HG02938 (cell line): ENCODE measurements around the gene DHX30.
"Not testable (repeated sequence)": the region's sequence is repeated elsewhere in the genome, so short reads cannot be mapped to it uniquely, and the experiment has no call there.

ENCODE experiments used
- ATAC-seq: cut with Tn5 transposase; IDR thresholded peaks from one replicate; pipeline ENCODE4 v1.9.1; 2021; ENCODE audit warnings: mild to moderate bottlenecking, moderate library complexity; ENCODE audit not compliant: unreplicated experiment

DHX30 gene

DNA sequence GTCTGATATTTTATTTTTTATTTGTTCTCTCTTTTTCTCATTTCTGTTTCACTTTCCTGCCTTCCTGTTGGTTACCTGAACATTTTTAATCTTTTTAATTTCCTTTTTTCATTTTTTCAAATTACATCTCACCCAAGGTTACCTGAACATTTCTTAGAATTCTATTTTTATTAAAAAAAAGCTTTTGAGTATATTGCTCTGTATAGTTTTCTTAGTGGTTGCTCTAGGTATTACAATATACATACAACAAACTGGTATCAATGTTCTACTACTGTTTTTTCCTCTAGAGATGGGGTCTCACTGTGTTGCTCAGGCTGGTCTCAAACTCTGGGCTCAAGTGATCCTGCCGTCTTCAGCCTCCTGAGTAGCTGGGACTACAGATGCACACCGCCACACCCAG lies 79.4 kb downstream of the DHX30 start:
- ATAC-seq: no peak

DNA sequence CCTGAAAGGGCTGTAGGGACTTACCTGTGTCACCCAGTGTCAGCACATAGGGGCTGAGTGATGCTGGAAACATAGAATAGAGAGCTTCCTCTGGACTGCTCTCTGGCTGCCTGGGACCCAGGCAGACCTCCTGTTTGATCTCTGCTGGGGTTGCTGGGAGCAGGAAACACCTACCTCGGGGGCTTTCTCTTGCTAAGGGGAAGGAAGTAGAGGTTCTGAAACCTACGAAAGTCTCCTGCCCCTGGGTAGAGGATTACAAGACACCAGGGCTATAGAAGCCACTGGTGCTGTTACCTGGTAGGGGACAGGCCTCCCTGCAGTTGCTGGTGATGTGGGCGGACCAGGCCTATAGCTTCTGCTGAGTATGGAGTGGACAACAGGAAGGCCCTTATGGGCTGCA lies 81.7 kb downstream of the DHX30 start:
- no peak for ATAC-seq

- ATAC-seq: no peak
Measured at GRCh38 chr3:47885168-47885567, 82.2 kb downstream of the DHX30 start.

GRCh38 chr3:47887991-47888390 lies 85.1 kb downstream of the DHX30 start:
- ATAC-seq: not testable (repeated sequence)

DNA sequence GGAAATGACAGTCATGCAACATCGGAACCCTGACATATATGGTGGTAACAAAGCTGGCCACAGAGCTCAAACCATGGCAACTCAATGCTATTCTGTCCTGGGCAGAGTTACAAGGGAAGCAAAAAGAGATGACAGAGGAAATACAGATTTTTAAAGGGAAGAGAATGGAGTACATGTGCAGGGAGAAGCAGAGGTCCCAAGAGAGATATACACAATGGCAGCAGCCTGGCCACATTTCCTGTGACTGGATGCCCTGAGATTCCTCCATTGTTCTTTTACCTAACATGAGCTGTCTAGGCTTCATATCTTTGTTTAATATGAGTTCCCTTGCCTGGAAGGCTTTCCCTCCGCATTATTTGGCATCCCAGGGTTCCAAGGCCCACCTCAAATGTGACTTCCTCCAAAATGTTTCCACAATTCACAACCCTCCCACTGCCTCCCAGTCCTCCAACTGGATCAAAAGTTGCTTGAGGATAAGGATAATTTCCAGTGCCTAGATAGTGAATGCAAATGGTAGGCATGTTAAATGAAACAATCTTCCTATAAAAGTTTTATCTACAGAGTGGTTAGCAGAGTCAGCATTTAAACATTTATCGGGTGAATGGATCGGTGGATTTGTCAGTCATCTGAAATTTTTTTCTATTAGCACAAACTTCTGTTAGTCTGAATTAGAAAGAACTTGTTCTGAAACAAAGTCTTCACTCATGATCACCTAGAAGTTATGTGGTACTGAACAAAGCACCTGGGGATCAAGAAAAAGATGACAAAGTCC lies 86.2 kb downstream of the DHX30 start:
- ATAC-seq: no peak

DNA sequence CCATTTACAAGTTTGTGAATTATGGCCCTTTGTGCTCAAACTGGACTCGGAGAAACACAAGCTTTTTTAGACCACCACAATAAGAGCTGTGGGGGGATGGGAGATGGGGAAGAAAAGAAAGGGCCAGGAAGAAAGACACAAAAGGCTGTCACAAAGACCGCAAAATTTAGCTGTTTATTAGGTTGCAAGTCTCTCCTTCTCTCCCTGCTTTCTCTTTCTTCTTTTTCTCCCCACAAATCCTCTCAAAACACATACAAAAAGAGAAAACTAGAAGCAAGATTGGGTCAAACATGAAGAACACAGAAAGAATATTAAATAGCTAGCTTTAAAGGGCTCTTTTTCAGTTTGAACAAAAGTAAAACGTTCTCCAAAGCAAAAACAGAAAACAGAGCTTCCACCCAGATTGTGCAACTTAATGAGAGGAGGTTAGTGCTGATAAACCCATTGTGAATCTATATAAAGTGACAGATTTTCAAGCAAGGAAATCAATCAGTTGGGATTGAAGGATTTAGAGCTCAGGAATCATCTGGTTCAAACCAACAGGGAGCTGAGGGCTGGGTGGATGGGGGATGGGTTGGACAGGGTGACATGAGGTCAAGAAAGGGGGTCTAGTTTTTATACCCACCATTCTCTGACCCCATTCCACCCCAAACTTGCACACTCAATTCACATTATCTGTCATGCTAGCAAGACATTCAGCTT lies 87.3 kb downstream of the DHX30 start:
- ATAC-seq: no peak

DNA sequence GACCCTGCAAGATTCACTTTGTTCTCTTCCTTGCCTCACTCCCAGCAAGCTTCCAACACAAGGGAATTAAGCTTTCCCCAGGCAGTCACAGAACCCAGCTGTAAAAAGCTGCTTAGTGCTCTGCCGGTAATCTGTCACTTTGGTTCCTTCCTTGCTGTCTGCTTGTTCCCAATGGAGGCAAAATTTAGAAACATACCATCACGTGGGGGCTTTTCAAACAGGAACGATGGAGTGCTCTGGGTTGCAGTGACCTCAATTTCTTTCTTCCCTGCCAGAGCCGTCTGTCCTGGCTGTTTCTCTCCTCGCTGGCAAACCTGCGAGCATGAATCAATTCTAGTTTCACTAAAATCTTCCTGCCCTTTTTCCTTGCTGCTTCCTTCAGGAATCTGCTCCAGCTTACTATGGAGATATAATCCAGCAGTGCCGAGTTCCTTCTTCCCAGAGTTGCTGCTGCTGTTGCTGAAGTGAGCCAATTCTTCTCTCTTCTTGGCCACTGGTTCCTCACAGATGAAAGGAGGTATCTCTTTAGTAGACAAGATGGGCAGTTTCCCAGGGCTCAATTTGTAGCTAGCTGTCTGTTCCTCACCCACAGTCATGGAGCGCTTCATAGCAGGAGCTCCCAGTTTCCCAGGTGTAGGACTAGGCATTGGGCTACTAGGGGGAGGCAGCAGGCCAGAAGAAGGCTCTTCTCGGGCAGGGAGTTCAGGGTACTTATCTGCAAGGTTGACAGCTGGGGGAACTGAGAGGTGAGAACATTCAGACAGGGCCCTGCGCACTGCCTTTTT lies 88.1 kb downstream of the DHX30 start:
- no peak for ATAC-seq

- ATAC-seq: no peak
Measured at GRCh38 chr3:47891613-47892005, 88.7 kb downstream of the DHX30 start.

DNA sequence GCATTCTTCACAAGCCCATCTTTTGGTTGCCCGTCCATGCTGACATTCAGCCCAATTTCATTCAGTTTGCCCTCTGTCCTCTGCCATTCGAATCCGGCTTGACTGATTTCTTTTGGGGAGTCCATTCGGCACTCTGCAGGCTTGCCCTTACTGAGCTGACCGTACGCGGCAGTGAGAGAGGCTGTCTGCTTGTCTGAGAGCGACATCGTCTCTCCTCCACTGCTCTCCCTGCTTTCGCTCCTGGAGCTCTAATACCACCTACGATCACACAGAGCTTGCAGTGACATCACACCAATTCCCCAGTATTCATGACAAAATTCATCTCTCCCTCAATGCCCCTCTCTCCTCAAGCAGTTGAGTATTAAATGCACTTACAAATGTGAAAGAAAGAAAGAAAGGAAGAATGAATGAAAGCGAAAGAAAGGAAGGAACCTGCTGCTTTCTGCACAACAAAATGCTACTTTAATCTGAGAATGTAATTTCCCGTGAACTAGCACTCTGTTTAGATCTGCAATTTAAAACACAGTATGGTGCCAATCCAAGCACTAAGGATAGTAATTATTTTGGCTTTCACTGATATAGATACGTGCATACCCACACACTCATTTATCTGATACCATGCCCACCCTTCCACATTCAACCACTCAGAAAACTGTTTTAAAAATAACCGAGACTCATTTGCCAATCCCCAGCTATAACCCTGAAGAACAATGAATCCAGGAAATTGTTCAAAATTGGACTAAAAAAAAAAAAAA lies 89.5 kb downstream of the DHX30 start:
- no peak for ATAC-seq

- ATAC-seq: no peak
Measured at GRCh38 chr3:47895241-47895640, 92.3 kb downstream of the DHX30 start.

- no peak for ATAC-seq
Measured at GRCh38 chr3:47896736-47897135, 93.8 kb downstream of the DHX30 start.

- ATAC-seq: no peak
Measured at GRCh38 chr3:47897954-47898353, 95.0 kb downstream of the DHX30 start.

- ATAC-seq: no peak
Measured at GRCh38 chr3:47899495-47900108, 96.7 kb downstream of the DHX30 start.
